Ovary (tissue), 9 donors: ENCODE measurements around the gene SMU1. TPM values are rescaled to one million over a fixed set of nuclear protein-coding genes. Genes with fewer than 3 reads are reported as not detected.

Source experiments
- DNase-seq, 5 donors: peaks; one replicate each; pipeline ENCODE4 v3.0.0-alpha.2; 2019 to 2020
- H3K27ac ChIP-seq, 2 donors: fragments of 200-600 bp; one replicate each; pipeline versions ENCODE4 v1.5.1 to v1.8.0; 2019 to 2022
- H3K27me3 ChIP-seq: fragments of 200-600 bp; one replicate; pipeline ENCODE4 v1.8.0; 2022
- H3K36me3 ChIP-seq: fragments of 200-600 bp; sonication (generic); one replicate; pipeline ENCODE4 v1.5.1; 2019
- H3K4me1 ChIP-seq: one replicate; pipeline ENCODE4 v1.8.1; 2013; ENCODE audit warnings: mild to moderate bottlenecking, moderate library complexity; ENCODE audit not compliant: insufficient read depth
- H3K4me3 ChIP-seq: fragments of 200-600 bp; sonication (generic); one replicate; pipeline ENCODE4 v1.5.1; 2017
- H3K9me3 ChIP-seq, 2 donors: fragments of 200-600 bp in 1 of 2; sonication (generic) in 1 of 2; one replicate each; pipeline versions ENCODE4 v1.5.1 to v1.8.1; 2013 to 2019; ENCODE audit warnings: mild to moderate bottlenecking in 1 of 2, moderate library complexity in 1 of 2
- CTCF ChIP-seq, 3 donors: fragments of 450-650 bp in 2 of 3; fragments of 200-600 bp in 1 of 3; IDR thresholded peaks; one replicate each; pipeline versions ENCODE4 v1.5.1 to v1.8.0; 2016 to 2022; ENCODE audit warnings: antibody characterized with exemption in 3 of 3, mild to moderate bottlenecking in 1 of 3
- EP300 ChIP-seq: sonication (generic); formaldehyde crosslinking; IDR thresholded peaks from one replicate; pipeline ENCODE4 v1.6.1; 2017; ENCODE audit warnings: antibody characterized with exemption
- POLR2A ChIP-seq: fragments of 450-650 bp; IDR thresholded peaks from one replicate; pipeline ENCODE4 v1.6.1; 2017; ENCODE audit warnings: antibody characterized with exemption, mild to moderate bottlenecking, moderate library complexity
- WGBS, 3 donors: extraction: QIAGEN DNeasy Blood & Tissue Kit in 1 of 3; methylation state at CpG; one replicate each; pipeline versions ENCODE4 v1.1.5 to v1.1.7; 2013 to 2017; 5-methylcytosine and 5-hydroxymethylcytosine counted together
- intact Hi-C, 4 donors: fragments of 100-400 bp; cut with DNase I; formaldehyde crosslinking; loops; one replicate each; pipeline versions ENCODE4 v1.11.0 to v1.15.1; 2022 to 2023
- polyA plus RNA-seq, 2 donors: library from polyadenylated mRNA; stranded (reverse); fragments of 200-250 nt in 1 of 2; fragments of 350-450 nt in 1 of 2; fragmentation: Illumina TruSeq in 1 of 2; extraction: RNeasy Lipid Tissue Mini Kit (QIAGEN cat#74804) in 1 of 2; gene quantifications; one replicate each; pipeline ENCODE4 v1.2.3, GENCODE V29; 2013 to 2014
- total RNA-seq, 7 donors: library from RNA; depleted of rRNA in 2 of 7; stranded (reverse); fragments of >200 nt in 2 of 7; fragmentation: NEBNext Ultra II Directional in 3 of 7; extraction: Animal tissue kit (Norgen Biotek cat#: 25700) in 3 of 7; gene quantifications; one replicate each; pipeline versions ENCODE4 v1.1.0 to v1.2.4, GENCODE V29; 2016 to 2023
- donor health status: DM: no; HTN: no; CAD: no; lungs with moderate emphysema.
- donor health status: DM: no; HTN: no; CAD: no.
- donor health status: Bipolar disorder and iron deficiency.
- donor health status: DM: yes; HTN: yes; CAD: no.
- donor health status: DM: no; HTN: no; CAD: no.
- donor health status: DM: yes; HTN: yes; CAD: no.

SMU1 gene
- total and polyA plus RNA-seq, 9 donors: 12.2 to 28.6 (median 24.2) TPM

- TF ChIP-seq EP300 (no peak), CTCF (IDR thresholded peaks at IDR 0.05) (no peak), POLR2A (no peak)
- intact Hi-C loops: no loop called here
- H3K4me1 ChIP-seq: peaks cover 1% of the 10 kb centered on the region
- no peak for DNase-seq
- no peaks in the 10 kb centered on the region for H3K9me3 ChIP-seq
- H3K4me3 ChIP-seq: no peak overlapping the region
- H3K27ac ChIP-seq: no peak overlapping the region
- WGBS, 3 donors: 49 to 66% (median 49%) methylated on average over 2 of the region's 2 CpGs
- no peaks in the 10 kb centered on the region for H3K27me3 ChIP-seq
- H3K36me3 ChIP-seq: no peaks in the 10 kb centered on the region
Observed at GRCh38 chr9:33116860-33117259, 40.4 kb upstream of the SMU1 start.

- Histone ChIP-seq H3K27me3 (no peaks in the 10 kb centered on the region), H3K4me1 (no peaks in the 10 kb centered on the region), H3K4me3 (no peak overlapping the region), H3K36me3 (no peaks in the 10 kb centered on the region), H3K9me3 (no peaks in the 10 kb centered on the region), H3K27ac (no peak overlapping the region)
- 87 to 96% (median 90%) methylated on average over 3 of the region's 3 CpGs for WGBS, 3 donors
- no peak for DNase-seq
- intact Hi-C loops: no loop called here
- TF ChIP-seq EP300: no peak
- no peak for TF ChIP-seq CTCF (IDR thresholded peaks at IDR 0.05)
- TF ChIP-seq POLR2A: no peak
Observed at GRCh38 chr9:33114746-33115145, 38.3 kb upstream of the SMU1 start.

- TF ChIP-seq CTCF (IDR thresholded peaks at IDR 0.05): no peak
- TF ChIP-seq EP300: no peak
- no peak for TF ChIP-seq POLR2A
- H3K27ac ChIP-seq: no peak overlapping the region
- no peaks in the 10 kb centered on the region for H3K27me3 ChIP-seq
- 90 to 94% (median 93%) methylated on average over 11 of the region's 11 CpGs for WGBS, 3 donors
- no peaks in the 10 kb centered on the region for H3K36me3 ChIP-seq
- DNase-seq: no peak
- H3K4me1 ChIP-seq: no peaks in the 10 kb centered on the region
- no peaks in the 10 kb centered on the region for H3K9me3 ChIP-seq
- intact Hi-C loops: no loop called here
- no peak overlapping the region for H3K4me3 ChIP-seq
Observed at GRCh38 chr9:33113799-33114547, 37.5 kb upstream of the SMU1 start.

- WGBS, 3 donors: 67 to 78% (median 75%) methylated on average over 4 of the region's 4 CpGs
- Histone ChIP-seq H3K36me3 (no peaks in the 10 kb centered on the region), H3K9me3 (no peaks in the 10 kb centered on the region), H3K4me3 (no peak overlapping the region), H3K4me1 (peaks cover 3% of the 10 kb centered on the region), H3K27ac (no peak overlapping the region), H3K27me3 (no peaks in the 10 kb centered on the region)
- intact Hi-C loops: no loop called here
- TF ChIP-seq POLR2A (no peak), EP300 (no peak), CTCF (IDR thresholded peaks at IDR 0.05) (no peak)
- no peak for DNase-seq
Observed at GRCh38 chr9:33112094-33112493, 35.6 kb upstream of the SMU1 start.
